Tibial nerve (tissue), 4 donors: ENCODE data around the gene RPAP2. TPM values are rescaled to one million over a fixed set of nuclear protein-coding genes. Genes with fewer than 3 reads are reported as not detected.

Experiments used
- DNase-seq, 2 donors: peaks; one replicate each; pipeline ENCODE4 v3.0.0-alpha.2; 2019; ENCODE audit warnings: low spot score in 2 of 2
- H3K27ac ChIP-seq, 4 donors: fragments of 200-600 bp; sonication (generic) in 3 of 4; one replicate each; pipeline ENCODE4 v1.5.1; 2017 to 2019; ENCODE audit warnings: mild to moderate bottlenecking in 1 of 4
- H3K27me3 ChIP-seq, 2 donors: fragments of 200-600 bp; sonication (generic) in 1 of 2; one replicate each; pipeline versions ENCODE4 v1.5.1 to v1.6.0; 2017 to 2019
- H3K36me3 ChIP-seq, 3 donors: fragments of 200-600 bp; sonication (generic); one replicate each; pipeline ENCODE4 v1.5.1; 2018 to 2019
- H3K4me1 ChIP-seq, 4 donors: fragments of 200-600 bp; sonication (generic) in 3 of 4; one replicate each; pipeline ENCODE4 v1.5.1; 2017 to 2019
- H3K4me3 ChIP-seq, 4 donors: fragments of 200-600 bp; sonication (generic) in 3 of 4; one replicate each; pipeline ENCODE4 v1.5.1; 2017 to 2019; ENCODE audit warnings: mild to moderate bottlenecking in 1 of 4, moderate library complexity in 1 of 4
- H3K9me3 ChIP-seq, 4 donors: fragments of 200-600 bp; sonication (generic) in 3 of 4; one replicate each; pipeline ENCODE4 v1.5.1; 2017 to 2019
- EP300 ChIP-seq, 2 donors: sonication (generic); formaldehyde crosslinking; IDR thresholded peaks; one replicate each; pipeline ENCODE4 v1.6.1; 2017; ENCODE audit warnings: antibody characterized with exemption in 2 of 2, mild to moderate bottlenecking in 1 of 2
- POLR2A ChIP-seq, 2 donors: fragments of 450-650 bp; IDR thresholded peaks; one replicate each; pipeline ENCODE4 v1.6.1; 2017; ENCODE audit warnings: antibody characterized with exemption in 2 of 2, mild to moderate bottlenecking in 2 of 2, moderate library complexity in 2 of 2
- WGBS, 2 donors: methylation state at CpG; one replicate each; pipeline ENCODE4 v1.1.5; 2018; 5-methylcytosine and 5-hydroxymethylcytosine counted together
- total RNA-seq, 4 donors: library from RNA; depleted of rRNA; stranded (reverse); fragments of >200 nt; gene quantifications; one replicate each; pipeline ENCODE4 v1.1.0, GENCODE V29; 2016
- TF ChIP-seq, protein P1 (sequence below), 5 experiments: fragments of 200-600 bp in 3 of 5; fragments of 450-650 bp in 2 of 5; sonication (generic) in 3 of 5; IDR thresholded peaks; one replicate each; pipeline ENCODE4 v1.5.1; 2016 to 2019; ENCODE audit warnings: antibody characterized with exemption in 5 of 5, mild to moderate bottlenecking in 3 of 5, moderate library complexity in 2 of 5

The RPAP2 gene
- total RNA-seq, 4 donors from 2014 or later: 3.3 to 12.2 (median 7.7) TPM

DNA sequence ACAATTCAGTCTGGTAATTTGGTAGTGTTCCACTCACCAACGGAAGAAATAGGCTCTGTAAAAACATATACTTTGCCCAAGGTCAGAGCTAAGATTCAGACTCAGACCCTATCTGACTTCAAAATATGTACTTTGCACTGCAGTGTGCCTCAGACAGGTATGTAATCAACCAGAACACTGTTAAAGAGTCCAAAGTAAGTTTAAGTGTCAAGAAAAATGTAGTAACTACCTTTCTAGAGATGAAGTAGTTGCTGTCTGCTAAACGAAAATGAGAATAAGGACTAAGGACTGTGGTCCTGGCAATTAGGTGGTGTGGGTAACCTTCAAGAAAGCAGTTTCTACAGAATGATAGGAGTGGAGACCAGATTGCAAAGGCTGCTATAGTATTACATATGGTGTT is 61.1 kb downstream of the RPAP2 start:
- Histone ChIP-seq H3K4me3 (no peak overlapping the region), H3K27ac (no peak overlapping the region), H3K9me3 (no peaks in the 10 kb centered on the region), H3K36me3 (peaks cover 0 to 64% (median 0%) of the 10 kb centered on the region in 3 donors), H3K27me3 (no peaks in the 10 kb centered on the region), H3K4me1 (no peaks in the 10 kb centered on the region)
- DNase-seq: no peak
- 92 to 95% methylated on average over 2 of the region's 2 CpGs for WGBS, 2 donors
- TF ChIP-seq, protein P1, sequence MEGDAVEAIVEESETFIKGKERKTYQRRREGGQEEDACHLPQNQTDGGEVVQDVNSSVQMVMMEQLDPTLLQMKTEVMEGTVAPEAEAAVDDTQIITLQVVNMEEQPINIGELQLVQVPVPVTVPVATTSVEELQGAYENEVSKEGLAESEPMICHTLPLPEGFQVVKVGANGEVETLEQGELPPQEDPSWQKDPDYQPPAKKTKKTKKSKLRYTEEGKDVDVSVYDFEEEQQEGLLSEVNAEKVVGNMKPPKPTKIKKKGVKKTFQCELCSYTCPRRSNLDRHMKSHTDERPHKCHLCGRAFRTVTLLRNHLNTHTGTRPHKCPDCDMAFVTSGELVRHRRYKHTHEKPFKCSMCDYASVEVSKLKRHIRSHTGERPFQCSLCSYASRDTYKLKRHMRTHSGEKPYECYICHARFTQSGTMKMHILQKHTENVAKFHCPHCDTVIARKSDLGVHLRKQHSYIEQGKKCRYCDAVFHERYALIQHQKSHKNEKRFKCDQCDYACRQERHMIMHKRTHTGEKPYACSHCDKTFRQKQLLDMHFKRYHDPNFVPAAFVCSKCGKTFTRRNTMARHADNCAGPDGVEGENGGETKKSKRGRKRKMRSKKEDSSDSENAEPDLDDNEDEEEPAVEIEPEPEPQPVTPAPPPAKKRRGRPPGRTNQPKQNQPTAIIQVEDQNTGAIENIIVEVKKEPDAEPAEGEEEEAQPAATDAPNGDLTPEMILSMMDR (IDR thresholded peaks at IDR 0.05): no peak
- TF ChIP-seq POLR2A (IDR thresholded peaks at IDR 0.05) (no peak), EP300 (IDR thresholded peaks at IDR 0.05) (no peak)

GRCh38 chr1:92362970-92363369 is 64.1 kb downstream of the RPAP2 start:
- no peak for TF ChIP-seq EP300 (IDR thresholded peaks at IDR 0.05)
- TF ChIP-seq, protein P1 (IDR thresholded peaks at IDR 0.05): no peak
- no peak for TF ChIP-seq POLR2A (IDR thresholded peaks at IDR 0.05)
- no peak overlapping the region for H3K27ac ChIP-seq
- H3K4me1 ChIP-seq: no peaks in the 10 kb centered on the region
- no peaks in the 10 kb centered on the region for H3K27me3 ChIP-seq
- no peak overlapping the region for H3K4me3 ChIP-seq
- H3K36me3 ChIP-seq: peaks cover 0 to 53% (median 0%) of the 10 kb centered on the region in 3 donors
- H3K9me3 ChIP-seq: no peaks in the 10 kb centered on the region
- DNase-seq: no peak
- WGBS, 2 donors: 71 to 73% methylated on average over 3 of the region's 3 CpGs

DNA sequence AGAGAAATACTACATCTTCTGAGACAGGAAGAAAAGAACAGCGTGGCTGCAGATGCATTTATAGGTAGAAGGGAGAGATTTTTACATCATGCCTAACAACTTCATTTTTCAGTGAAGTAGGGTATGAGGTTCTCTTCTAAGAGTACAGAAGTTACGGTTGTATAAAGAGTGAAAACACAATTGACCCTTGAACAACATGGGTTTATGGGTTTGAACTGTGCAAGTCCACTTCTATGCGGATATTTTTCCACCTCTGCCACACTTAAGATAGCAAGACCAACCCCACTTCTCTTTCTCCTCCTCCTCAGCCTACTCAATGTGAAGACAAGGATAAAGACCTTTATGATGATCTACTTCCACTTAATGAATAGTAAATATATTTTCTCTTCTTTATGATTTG is 64.5 kb downstream of the RPAP2 start:
- H3K9me3 ChIP-seq: no peaks in the 10 kb centered on the region
- H3K4me3 ChIP-seq: no peak overlapping the region
- TF ChIP-seq, protein P1 (IDR thresholded peaks at IDR 0.05): no peak
- TF ChIP-seq EP300 (IDR thresholded peaks at IDR 0.05) (no peak), POLR2A (IDR thresholded peaks at IDR 0.05) (no peak)
- H3K27ac ChIP-seq: no peak overlapping the region
- 92 to 93% methylated on average over 3 of the region's 3 CpGs for WGBS, 2 donors
- peaks cover 0 to 51% (median 0%) of the 10 kb centered on the region in 3 donors for H3K36me3 ChIP-seq
- no peak for DNase-seq
- no peaks in the 10 kb centered on the region for H3K4me1 ChIP-seq
- no peaks in the 10 kb centered on the region for H3K27me3 ChIP-seq

DNA sequence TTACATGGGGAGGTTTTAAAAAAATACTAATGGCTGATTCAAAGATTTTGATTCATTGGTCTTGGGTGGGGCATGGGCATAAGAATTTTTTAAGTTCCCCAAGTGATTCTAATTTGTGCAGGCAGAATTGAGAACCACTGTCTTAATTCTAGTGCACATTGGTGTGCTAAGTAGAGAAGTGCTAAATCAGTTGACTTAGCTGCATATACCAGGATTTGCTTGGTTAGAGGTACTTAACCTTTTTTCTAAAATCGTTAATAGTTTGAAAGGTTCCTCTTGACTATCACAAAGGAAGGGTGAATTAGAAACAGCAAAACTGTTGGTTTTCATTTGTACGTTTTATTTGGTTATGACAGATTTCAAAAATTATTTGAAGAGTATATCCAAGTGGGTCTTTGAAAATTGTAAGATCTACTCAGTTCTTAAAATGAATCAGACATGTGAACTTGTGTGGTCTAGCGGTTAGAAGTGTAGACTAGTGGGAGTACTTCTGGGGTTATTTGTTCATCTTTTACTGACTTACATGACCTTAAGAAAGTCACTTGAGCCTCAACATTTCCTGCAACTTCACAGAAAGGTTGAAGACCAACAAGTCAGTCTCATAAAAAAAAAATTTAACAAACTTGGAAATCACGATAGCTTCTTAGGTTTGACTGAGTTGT is 66.7 kb downstream of the RPAP2 start:
- WGBS, 2 donors: 79 to 80% methylated on average over 4 of the region's 4 CpGs
- peaks cover 0 to 45% (median 9%) of the 10 kb centered on the region in 3 donors for H3K36me3 ChIP-seq

DNA sequence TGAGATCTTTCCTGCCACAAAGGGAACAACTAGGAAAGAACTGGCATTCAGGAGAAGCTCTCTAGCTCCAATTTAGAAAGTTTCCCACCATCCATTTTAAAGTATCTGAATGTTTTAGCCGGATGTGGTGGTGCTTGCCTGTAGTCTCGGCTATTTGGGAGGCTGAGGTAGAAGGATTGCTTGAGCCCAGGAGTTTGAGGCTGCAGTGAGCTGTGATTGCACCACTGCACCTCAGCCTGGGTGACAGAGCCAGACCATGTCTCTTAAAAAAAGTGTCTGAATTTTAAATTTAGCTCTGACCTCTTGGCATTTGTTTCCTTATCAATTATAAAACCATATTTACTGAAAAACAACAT is 67.2 kb downstream of the RPAP2 start:
- H3K4me1 ChIP-seq: no peaks in the 10 kb centered on the region
- no peak overlapping the region for H3K4me3 ChIP-seq
- H3K36me3 ChIP-seq: peaks cover 0 to 47% (median 9%) of the 10 kb centered on the region in 3 donors
- H3K27me3 ChIP-seq: no peaks in the 10 kb centered on the region
- no peak for DNase-seq
- WGBS, 2 donors: 96 to 98% methylated on average over 2 of the region's 2 CpGs
- H3K27ac ChIP-seq: no peak overlapping the region
- TF ChIP-seq, protein P1 (IDR thresholded peaks at IDR 0.05): no peak
- TF ChIP-seq POLR2A (IDR thresholded peaks at IDR 0.05) (no peak), EP300 (IDR thresholded peaks at IDR 0.05) (no peak)
- no peaks in the 10 kb centered on the region for H3K9me3 ChIP-seq

More for the DNA sequence above, 66.7 kb downstream of the RPAP2 start:
- Histone ChIP-seq H3K4me3 (no peak overlapping the region), H3K27ac (no peak overlapping the region), H3K9me3 (no peaks in the 10 kb centered on the region), H3K27me3 (no peaks in the 10 kb centered on the region), H3K4me1 (no peaks in the 10 kb centered on the region)
- no peak for DNase-seq
- TF ChIP-seq EP300 (IDR thresholded peaks at IDR 0.05) (no peak), POLR2A (IDR thresholded peaks at IDR 0.05) (no peak)
- TF ChIP-seq, protein P1 (IDR thresholded peaks at IDR 0.05): no peak
